ENCODE data around the gene KBTBD7. TPM values are rescaled to one million over a fixed set of nuclear protein-coding genes. Genes with fewer than 3 reads are reported as not detected.

KBTBD7 gene
- total RNA-seq, 2 donors from 2014 or later: 6.1 to 6.2 TPM

Other genes with a start within 250 kb of the KBTBD7 start
- gene ELF1, start 175.3 kb downstream of the KBTBD7 start, total RNA-seq: 10 to 100 TPM; 54.7 to 99.9 TPM
- 10 to 100 TPM; 11.1 to 16.5 TPM for gene WBP4, start 133.1 kb downstream of the KBTBD7 start, total RNA-seq
- 1 to 10 TPM; 4.1 to 7.1 TPM for gene KBTBD6, start 61.8 kb downstream of the KBTBD7 start, total RNA-seq
- 10 to 100 TPM in 1 of 2 donors, 1 to 10 TPM in 1; 2.3 to 13.9 TPM for gene MTRF1, start 69.0 kb upstream of the KBTBD7 start, total RNA-seq
- 10 to 100 TPM; 28.3 to 36.3 TPM for gene NAA16, start 116.7 kb upstream of the KBTBD7 start, total RNA-seq